Measurements from ENCODE around the gene RPS6KB2. TPM values are rescaled to one million over a fixed set of nuclear protein-coding genes. Genes with fewer than 3 reads are reported as not detected.

Gene RPS6KB2
- total and polyA plus RNA-seq, 2 of the 4 experiments (the other 2 are of a cell fraction) = 50.7 to 58.4 TPM

- TF ChIP-seq CHD1 (IDR thresholded peaks at IDR 0.05; ENCODE audit: low read depth, low read length) (no peak), SMC3 (IDR thresholded peaks at IDR 0.05; ENCODE audit: low read depth, low read length) (no peak), POLR2A (IDR thresholded peaks at IDR 0.05; ENCODE audit: low read depth, low read length) (no peak), BHLHE40 (IDR thresholded peaks at IDR 0.05; ENCODE audit: low read depth, low read length) (no peak), FOS (IDR thresholded peaks at IDR 0.05; ENCODE audit: low read depth, low read length) (no peak), USF2 (IDR thresholded peaks at IDR 0.05; ENCODE audit: low read depth, low read length) (no peak), ELK1 (IDR thresholded peaks at IDR 0.05; ENCODE audit: borderline replicate concordance, low read depth, low read length) (no peak), RFX5 (IDR thresholded peaks at IDR 0.05; ENCODE audit: low read depth, low read length) (no peak), RCOR1 (IDR thresholded peaks at IDR 0.05; ENCODE audit: insufficient replicate concordance, low read length) (no peak)
- Histone ChIP-seq H3K79me1 (ENCODE audit: low read depth in 1 of 2, low read length in 2 of 2) (peaks cover 10 to 30% of the 10 kb centered on the region in 2 experiments; a peak in 3 of 4 replicates), H4K91ac (ENCODE audit: insufficient read depth, low read depth, low read length) (no peak overlapping the region), H3K9ac (ENCODE audit: low read depth, low read length) (peak overlapping the region; percentile 48), H4K5ac (ENCODE audit: low read depth, low read length) (no peak overlapping the region), H3K4me1 (ENCODE audit: control insufficient read depth, insufficient read depth, low read length) (peaks cover 3% of the 10 kb centered on the region), H2BK15ac (ENCODE audit: low read depth, low read length) (no peak overlapping the region), H2AK9ac (replicated peaks; ENCODE audit: low read depth, low read length, poor library complexity) (peak overlapping the region; percentile 83), H3K9me1 (ENCODE audit: insufficient read depth, low read length) (no peaks in the 10 kb centered on the region; the same call in 1 of the 2 replicates), H3K9me3 (ENCODE audit: control insufficient read depth, insufficient read depth, low read length) (no peaks in the 10 kb centered on the region), H3K27ac (ENCODE audit: insufficient read depth, low read length) (peak overlapping the region; percentile 51; the same call in 1 of the 2 replicates), H3K36me3 (ENCODE audit: control insufficient read depth, insufficient read depth, low read length) (peaks cover 12% of the 10 kb centered on the region; the same call in 1 of the 2 replicates), H2BK120ac (ENCODE audit: low read depth, low read length) (no peak overlapping the region), H2AK5ac (ENCODE audit: low read depth, low read length) (no peak overlapping the region; the same call in 1 of the 2 replicates), H3K27me3 (ENCODE audit: control insufficient read depth, insufficient read depth, low read length) (no peaks in the 10 kb centered on the region; the same call in 1 of the 2 replicates), H3K14ac (replicated peaks; ENCODE audit: low read depth, low read length) (no peak overlapping the region; the same call in 1 of the 2 replicates), H2BK20ac (ENCODE audit: low read depth, low read length) (no peak overlapping the region), H2AFZ (replicated peaks; ENCODE audit: low read length, poor library complexity) (peak overlapping the region; percentile 99), H3K4me3 (ENCODE audit: insufficient read depth, low read depth, low read length) (peak overlapping the region; percentile 93), H3K18ac (ENCODE audit: low read depth, low read length) (no peak overlapping the region), H4K8ac (ENCODE audit: low read depth in 2 of 2, low read length in 2 of 2) (no peak overlapping the region), H2BK5ac (ENCODE audit: low read depth, low read length, poor library complexity, severe bottlenecking) (no peak overlapping the region), H3K4me2 (ENCODE audit: low read depth, low read length) (peak overlapping the region; percentile 90), H3K4ac (ENCODE audit: low read depth, low read length) (peak overlapping the region; percentile 41; the same call in 1 of the 2 replicates), H4K20me1 (ENCODE audit: insufficient read depth, low read length) (peaks cover 5% of the 10 kb centered on the region; the same call in 1 of the 2 replicates), H3K56ac (ENCODE audit: extremely low read depth, insufficient read depth, low read length) (no peak overlapping the region), H3K23ac (ENCODE audit: low read depth, low read length) (peak overlapping the region; percentile 38; the same call in 1 of the 2 replicates)
- peak; percentile 25 for ATAC-seq (ENCODE audit: low read depth)
- dilution Hi-C loops (cut with HindIII; ENCODE audit: low sequenced_read_pairs, unreplicated experiment) (no loop called here), intact Hi-C loops (cut with micrococcal nuclease) (no loop called here), in situ Hi-C loops (cut with MboI; ENCODE audit: low sequenced_read_pairs) (no loop called here)
- CTCF ChIA-PET = interaction anchor here (1.0 to 1.2 kb wide), 2 partner anchors 10 kb away, joined by 4 to 8 read pairs; no protein-coding TSS in a partner anchor
- WGBS, 2 experiments (ENCODE audit: extremely low coverage in 2 of 2, insufficient read length in 1 of 2) = 6% methylated on average over 6 of the region's 31 CpGs; no CpG with 5 or more reads in 1 of the 2 experiments
- POLR2A ChIA-PET (ENCODE audit: unreplicated experiment) = interaction anchor here (1.3 kb wide), 1 partner anchor 38 kb away, joined by 3 read pairs; no protein-coding TSS in a partner anchor
- BruUV-seq (replicated peaks) = no TSS peak
- no peak for DNase-seq
Measured at GRCh38 chr11:67392183-67392715, 36.0 kb upstream of the RPS6KB2 start.
